Transverse colon (tissue), 4 donors: ENCODE data around the gene AKIRIN2. TPM values are rescaled to one million over a fixed set of nuclear protein-coding genes. Genes with fewer than 3 reads are reported as not detected.
"Not testable (repeated sequence)": the region's sequence is repeated elsewhere in the genome, so short reads cannot be mapped to it uniquely, and the experiment has no call there.

Source experiments
- DNase-seq: peaks from one replicate; pipeline ENCODE4 v3.0.0-alpha.2; 2019
- H3K27ac ChIP-seq, 4 donors: fragments of 200-600 bp; sonication (generic); 2 replicates each; pipeline ENCODE4 v1.5.1; 2016 to 2018; ENCODE audit warnings: inconsistent platforms in 4 of 4
- H3K27me3 ChIP-seq: fragments of 200-600 bp; sonication (generic); 2 replicates; pipeline ENCODE4 v1.5.1; 2017; ENCODE audit warnings: inconsistent platforms
- H3K36me3 ChIP-seq, 4 donors: fragments of 200-600 bp; sonication (generic); 2 replicates each; pipeline ENCODE4 v1.5.1; 2017 to 2019; ENCODE audit warnings: inconsistent platforms in 4 of 4
- H3K4me1 ChIP-seq, 4 donors: fragments of 200-600 bp; sonication (generic); 2 replicates each; pipeline ENCODE4 v1.5.1; 2017 to 2020; ENCODE audit warnings: inconsistent platforms in 4 of 4
- H3K4me3 ChIP-seq, 4 donors: fragments of 200-600 bp; sonication (generic); 1 replicate in 1 of 4; 2 replicates in 3 of 4; pipeline versions ENCODE4 v1.5.1 to v1.6.1; 2017 to 2019; ENCODE audit warnings: inconsistent platforms in 4 of 4
- H3K9me3 ChIP-seq, 2 donors: fragments of 200-600 bp; sonication (generic); 2 replicates each; pipeline ENCODE4 v1.5.1; 2017 to 2019; ENCODE audit warnings: inconsistent platforms in 2 of 2
- EP300 ChIP-seq: sonication (generic); formaldehyde crosslinking; IDR thresholded peaks from one replicate; pipeline ENCODE4 v1.6.1; 2017; ENCODE audit warnings: antibody characterized with exemption, low read depth
- POLR2A ChIP-seq: fragments of 450-650 bp; IDR thresholded peaks from one replicate; pipeline ENCODE4 v1.6.1; 2016; ENCODE audit warnings: antibody characterized with exemption, mild to moderate bottlenecking, moderate library complexity
- POLR2AphosphoS5 ChIP-seq, 3 donors: sonication (generic); formaldehyde crosslinking; IDR thresholded peaks; one replicate each; pipeline ENCODE4 v1.6.1; 2016; ENCODE audit warnings: antibody characterized with exemption in 3 of 3
- WGBS, 2 donors: methylation state at CpG; one replicate each; pipeline ENCODE4 v1.1.5; 2018; ENCODE audit warnings: low coverage in 1 of 2; 5-methylcytosine and 5-hydroxymethylcytosine counted together
- in situ Hi-C, 4 donors: fragments of 200-750 bp; cut with MboI; loops; one replicate each; pipeline versions ENCODE4 v1.15.0 to v1.15.1; 2017; ENCODE audit warnings: low sequenced_read_pairs in 3 of 4, low pct_ligation_motif_present in 1 of 4, low pct_unique_long_range_greater_than_20kb in 1 of 4
- intact Hi-C: fragments of 100-400 bp; cut with DNase I; formaldehyde crosslinking; loops from one replicate; pipeline ENCODE4 v1.15.1; 2023; ENCODE audit warnings: low total_unique reads
- total RNA-seq, 4 donors: library from RNA; depleted of rRNA; stranded (reverse); fragments of >200 nt; gene quantifications; one replicate each; pipeline ENCODE4 v1.1.0, GENCODE V29; 2016
- TF ChIP-seq, protein P1 (sequence below), 5 experiments: fragments of 200-600 bp in 3 of 5; fragments of 450-650 bp in 2 of 5; sonication (generic) in 3 of 5; IDR thresholded peaks; 1 replicate in 2 of 5; 2 replicates in 3 of 5; pipeline ENCODE4 v1.5.1; 2016 to 2017; ENCODE audit warnings: antibody characterized with exemption in 5 of 5, inconsistent platforms in 3 of 5, mild to moderate bottlenecking in 2 of 5, moderate library complexity in 1 of 5

The AKIRIN2 gene
- total RNA-seq, 4 donors from 2014 or later: 16.3 to 44.9 (median 20.7) TPM

DNA sequence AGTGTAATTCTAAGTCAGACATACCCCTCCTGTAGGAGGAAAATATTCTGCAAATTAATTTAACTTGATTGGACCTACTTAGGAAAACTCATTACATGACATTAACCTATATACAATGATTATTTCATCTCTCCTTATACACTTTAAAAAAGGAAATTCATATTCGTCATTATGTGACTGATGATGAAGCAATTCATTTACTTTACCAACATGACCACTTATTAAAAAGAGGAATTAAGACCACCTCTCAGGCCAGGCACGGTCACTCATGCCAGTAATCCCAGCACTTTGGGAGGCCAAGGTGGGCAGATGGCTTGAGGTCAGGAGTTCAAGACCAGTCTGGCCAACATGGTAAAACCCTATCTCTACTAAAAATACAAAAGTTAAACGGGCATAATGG lies 11.6 kb downstream of the AKIRIN2 start:
- DNase-seq: no peak
- Histone ChIP-seq H3K36me3 (no peaks in the 10 kb centered on the region), H3K27me3 (no peaks in the 10 kb centered on the region), H3K27ac (no peak overlapping the region), H3K4me3 (no peak overlapping the region), H3K4me1 (peaks cover 1 to 74% (median 31%) of the 10 kb centered on the region in 4 donors), H3K9me3 (no peaks in the 10 kb centered on the region)
- intact Hi-C loops: no loop called here
- WGBS, 2 donors: 79 to 100% methylated on average over 1 to 3 of the region's 3 CpGs
- in situ Hi-C loops: no loop called here
- TF ChIP-seq EP300 (no peak), POLR2AphosphoS5 (IDR thresholded peaks at IDR 0.05) (no peak), POLR2A (no peak)
- TF ChIP-seq, protein P1, sequence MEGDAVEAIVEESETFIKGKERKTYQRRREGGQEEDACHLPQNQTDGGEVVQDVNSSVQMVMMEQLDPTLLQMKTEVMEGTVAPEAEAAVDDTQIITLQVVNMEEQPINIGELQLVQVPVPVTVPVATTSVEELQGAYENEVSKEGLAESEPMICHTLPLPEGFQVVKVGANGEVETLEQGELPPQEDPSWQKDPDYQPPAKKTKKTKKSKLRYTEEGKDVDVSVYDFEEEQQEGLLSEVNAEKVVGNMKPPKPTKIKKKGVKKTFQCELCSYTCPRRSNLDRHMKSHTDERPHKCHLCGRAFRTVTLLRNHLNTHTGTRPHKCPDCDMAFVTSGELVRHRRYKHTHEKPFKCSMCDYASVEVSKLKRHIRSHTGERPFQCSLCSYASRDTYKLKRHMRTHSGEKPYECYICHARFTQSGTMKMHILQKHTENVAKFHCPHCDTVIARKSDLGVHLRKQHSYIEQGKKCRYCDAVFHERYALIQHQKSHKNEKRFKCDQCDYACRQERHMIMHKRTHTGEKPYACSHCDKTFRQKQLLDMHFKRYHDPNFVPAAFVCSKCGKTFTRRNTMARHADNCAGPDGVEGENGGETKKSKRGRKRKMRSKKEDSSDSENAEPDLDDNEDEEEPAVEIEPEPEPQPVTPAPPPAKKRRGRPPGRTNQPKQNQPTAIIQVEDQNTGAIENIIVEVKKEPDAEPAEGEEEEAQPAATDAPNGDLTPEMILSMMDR (IDR thresholded peaks at IDR 0.05): no peak

DNA sequence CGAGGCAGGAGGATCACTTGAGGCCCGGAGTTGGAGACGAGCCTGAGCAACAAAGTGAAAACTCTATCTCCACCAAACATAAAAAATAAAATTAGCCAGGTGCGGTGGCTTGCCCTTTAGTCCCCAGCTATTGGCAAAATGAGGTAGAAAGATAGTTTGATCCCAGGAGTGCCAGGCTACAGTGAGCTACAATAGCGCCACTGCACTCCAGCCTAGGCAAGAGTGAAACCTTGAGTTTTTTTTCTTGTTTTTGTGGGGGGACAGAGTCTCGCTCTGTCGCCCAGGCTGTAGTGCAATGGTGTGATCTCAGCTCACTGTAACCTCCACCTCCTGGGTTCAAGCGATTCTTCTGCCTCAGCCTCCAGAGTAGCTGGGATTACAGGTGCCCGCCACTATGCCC lies 14.1 kb downstream of the AKIRIN2 start:
- H3K9me3 ChIP-seq, H3K4me3 ChIP-seq, intact Hi-C loops, H3K27me3 ChIP-seq, DNase-seq, H3K27ac ChIP-seq, in situ Hi-C loops, H3K36me3 ChIP-seq: not testable (repeated sequence)
- peaks cover 4 to 66% (median 35%) of the 10 kb centered on the region in 4 donors for H3K4me1 ChIP-seq
- 80 to 94% methylated on average over 5 to 9 of the region's 9 CpGs for WGBS, 2 donors

GRCh38 chr6:87687296-87687695 lies 14.7 kb downstream of the AKIRIN2 start:
- Histone ChIP-seq H3K27me3 (no peaks in the 10 kb centered on the region), H3K9me3 (no peaks in the 10 kb centered on the region), H3K27ac (no peak overlapping the region), H3K4me1 (peaks cover 4 to 68% (median 36%) of the 10 kb centered on the region in 4 donors), H3K36me3 (no peaks in the 10 kb centered on the region), H3K4me3 (no peak overlapping the region)
- intact Hi-C loops: no loop called here
- TF ChIP-seq POLR2AphosphoS5 (IDR thresholded peaks at IDR 0.05): no peak
- TF ChIP-seq POLR2A: no peak
- TF ChIP-seq, protein P1 (IDR thresholded peaks at IDR 0.05): no peak
- TF ChIP-seq EP300: no peak
- in situ Hi-C loops: no loop called here
- no peak for DNase-seq
- 76 to 93% methylated on average over 2 to 3 of the region's 3 CpGs for WGBS, 2 donors

- H3K36me3 ChIP-seq, H3K27me3 ChIP-seq, H3K27ac ChIP-seq, in situ Hi-C loops, H3K9me3 ChIP-seq, H3K4me3 ChIP-seq, DNase-seq, intact Hi-C loops: not testable (repeated sequence)
- H3K4me1 ChIP-seq: peaks cover 4 to 64% (median 36%) of the 10 kb centered on the region in 4 donors
- 93 to 97% methylated on average over 5 to 11 of the region's 11 CpGs for WGBS, 2 donors
These were observed 15.3 kb downstream of the AKIRIN2 start for GRCh38 chr6:87686636-87687205.

DNA sequence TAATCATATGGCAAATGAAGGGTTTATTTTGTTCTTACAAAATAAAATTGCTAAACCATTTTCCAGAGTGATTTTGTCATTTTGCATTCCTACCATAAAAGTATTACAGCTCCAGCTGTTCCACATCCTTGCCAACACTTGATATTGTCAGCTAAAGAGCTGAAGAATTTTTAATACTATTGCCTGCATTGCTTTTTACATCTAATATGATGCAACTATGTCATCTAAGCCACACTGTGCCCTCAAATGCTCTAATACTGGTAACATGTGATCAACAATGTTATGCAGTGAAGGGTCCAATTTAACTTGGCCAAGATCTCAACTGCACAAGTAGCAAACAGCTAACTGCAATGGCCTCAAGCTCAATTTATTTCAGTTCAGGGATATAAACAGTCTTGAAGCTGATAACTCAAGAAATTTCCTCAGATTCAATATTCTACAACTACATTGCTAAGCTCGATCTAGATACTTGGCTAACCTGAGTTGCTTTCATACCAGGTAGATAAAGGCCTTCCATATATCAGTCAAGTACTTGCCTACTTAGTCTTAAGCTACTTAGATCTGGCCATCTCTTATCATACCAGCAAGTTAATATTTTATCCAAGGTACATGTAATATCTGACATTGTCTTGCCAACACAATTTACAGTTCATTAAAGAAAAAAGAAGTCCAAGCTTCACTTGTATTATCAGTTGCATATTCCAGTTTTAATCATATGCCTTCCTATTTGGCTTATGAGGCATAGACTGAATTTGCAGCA lies 17.0 kb downstream of the AKIRIN2 start:
- in situ Hi-C loops (no loop called here), intact Hi-C loops (no loop called here)
- DNase-seq: no peak
- Histone ChIP-seq H3K4me1 (peaks cover 4 to 52% (median 34%) of the 10 kb centered on the region in 4 donors), H3K27me3 (no peaks in the 10 kb centered on the region), H3K27ac (no peak overlapping the region), H3K4me3 (no peak overlapping the region), H3K36me3 (peaks cover 0 to 6% (median 0%) of the 10 kb centered on the region in 4 donors), H3K9me3 (no peaks in the 10 kb centered on the region)
- TF ChIP-seq POLR2AphosphoS5 (IDR thresholded peaks at IDR 0.05): no peak
- TF ChIP-seq POLR2A: no peak
- TF ChIP-seq, protein P1 (IDR thresholded peaks at IDR 0.05): no peak
- no peak for TF ChIP-seq EP300
- WGBS, 2 donors: 55 to 80% methylated on average over 1 of the region's 1 CpG
